Right lobe of liver (tissue), 6 donors: ENCODE results near the gene ZCCHC17. TPM values are rescaled to one million over a fixed set of nuclear protein-coding genes. Genes with fewer than 3 reads are reported as not detected.

Experiments used
- ATAC-seq, 4 donors: fragments of 200-7000 bp; cut with Tn5 transposase; one replicate each; pipeline ENCODE4 v1.9.1; 2020; ENCODE audit warnings: mild to moderate bottlenecking in 4 of 4, moderate library complexity in 4 of 4
- DNase-seq, 3 donors: peaks; one replicate each; pipeline ENCODE4 v3.0.0-alpha.2; 2020
- H3K27ac ChIP-seq, 3 donors: fragments of 200-600 bp; one replicate each; pipeline ENCODE4 v1.8.0; 2022
- H3K27me3 ChIP-seq, 2 donors: fragments of 200-600 bp; one replicate each; pipeline ENCODE4 v1.8.0; 2022
- H3K36me3 ChIP-seq, 4 donors: fragments of 200-600 bp; sonication (generic) in 1 of 4; one replicate each; pipeline versions ENCODE4 v1.5.1 to v1.8.0; 2017 to 2022; ENCODE audit warnings: control low read depth in 1 of 4
- H3K4me1 ChIP-seq, 4 donors: fragments of 200-600 bp; sonication (generic) in 1 of 4; one replicate each; pipeline versions ENCODE4 v1.5.1 to v1.8.0; 2017 to 2022; ENCODE audit warnings: control low read depth in 1 of 4
- H3K4me3 ChIP-seq, 3 donors: fragments of 200-600 bp; one replicate each; pipeline ENCODE4 v1.8.0; 2022
- H3K9me3 ChIP-seq, 4 donors: fragments of 200-600 bp; sonication (generic) in 1 of 4; one replicate each; pipeline versions ENCODE4 v1.5.1 to v1.8.0; 2017 to 2022; ENCODE audit warnings: control low read depth in 1 of 4
- POLR2A ChIP-seq: fragments of 450-650 bp; IDR thresholded peaks from one replicate; pipeline ENCODE4 v1.6.1; 2017; ENCODE audit warnings: antibody characterized with exemption, mild to moderate bottlenecking
- WGBS: methylation state at CpG from one replicate; pipeline ENCODE4 v1.1.6; 2018; ENCODE audit warnings: low coverage, low lambda C conversion rate; ENCODE audit not compliant: insufficient coverage; ENCODE audit errors: missing lambda C conversion rate; 5-methylcytosine and 5-hydroxymethylcytosine counted together
- intact Hi-C, 2 donors: fragments of 100-400 bp; cut with DNase I; formaldehyde crosslinking; loops; one replicate each; pipeline versions ENCODE4 v1.11.2 to v1.14.1; 2022
- total RNA-seq, 6 experiments: library from RNA; depleted of rRNA in 2 of 6; stranded (reverse); fragments of >200 nt in 2 of 6; fragmentation: NEBNext Ultra II Directional in 3 of 6; extraction: Animal tissue kit (Norgen Biotek cat#: 25700) in 3 of 6; gene quantifications; one replicate each; pipeline versions ENCODE4 v1.1.0 to v1.2.4, GENCODE V29; 2016 to 2023
- TF ChIP-seq, protein P1 (sequence below), 4 donors: fragments of 200-600 bp in 3 of 4; fragments of 450-650 bp in 1 of 4; IDR thresholded peaks; one replicate each; pipeline versions ENCODE4 v1.5.1 to v1.8.0; 2016 to 2022; ENCODE audit warnings: antibody characterized with exemption in 4 of 4, mild to moderate bottlenecking in 2 of 4
- donor health status: DM: no; HTN: yes; CAD: no.
- donor health status: DM: no; HTN: no; CAD: no.
- donor health status: DM: no; HTN: no; CAD: no.
- donor health status: DM: no; HTN: yes; CAD: no.
- donor health status: DM: no; HTN: yes; CAD: no.

Gene ZCCHC17
- total RNA-seq, 6 experiments from 2014 or later: 6.3 to 9.9 (median 7.3) TPM

DNA sequence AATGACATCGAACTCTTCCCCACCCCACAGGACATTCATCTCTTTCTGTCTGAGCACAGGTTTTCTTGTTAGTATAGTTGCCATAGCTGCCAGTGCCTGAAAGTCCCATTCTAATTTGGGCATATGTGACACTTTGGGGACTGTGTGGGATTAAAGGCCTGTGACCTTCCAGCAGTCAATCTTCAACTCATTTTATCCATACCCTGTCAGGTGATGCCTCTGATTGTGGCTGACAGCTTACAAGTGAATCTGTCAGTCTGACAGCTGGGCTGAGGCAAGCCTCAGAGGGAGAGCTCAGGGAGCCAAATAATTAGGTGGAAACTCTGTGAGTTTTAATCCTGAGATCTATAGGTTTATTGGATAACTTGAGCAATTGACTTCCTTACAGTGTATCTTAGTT is 29.6 kb downstream of the ZCCHC17 start:
- DNase-seq (no peak), ATAC-seq (no peak)
- no peaks in the 10 kb centered on the region for H3K36me3 ChIP-seq
- WGBS: 78% methylated on average over 1 of the region's 1 CpG
- H3K27ac ChIP-seq: no peak overlapping the region
- TF ChIP-seq POLR2A: no peak
- TF ChIP-seq, protein P1, sequence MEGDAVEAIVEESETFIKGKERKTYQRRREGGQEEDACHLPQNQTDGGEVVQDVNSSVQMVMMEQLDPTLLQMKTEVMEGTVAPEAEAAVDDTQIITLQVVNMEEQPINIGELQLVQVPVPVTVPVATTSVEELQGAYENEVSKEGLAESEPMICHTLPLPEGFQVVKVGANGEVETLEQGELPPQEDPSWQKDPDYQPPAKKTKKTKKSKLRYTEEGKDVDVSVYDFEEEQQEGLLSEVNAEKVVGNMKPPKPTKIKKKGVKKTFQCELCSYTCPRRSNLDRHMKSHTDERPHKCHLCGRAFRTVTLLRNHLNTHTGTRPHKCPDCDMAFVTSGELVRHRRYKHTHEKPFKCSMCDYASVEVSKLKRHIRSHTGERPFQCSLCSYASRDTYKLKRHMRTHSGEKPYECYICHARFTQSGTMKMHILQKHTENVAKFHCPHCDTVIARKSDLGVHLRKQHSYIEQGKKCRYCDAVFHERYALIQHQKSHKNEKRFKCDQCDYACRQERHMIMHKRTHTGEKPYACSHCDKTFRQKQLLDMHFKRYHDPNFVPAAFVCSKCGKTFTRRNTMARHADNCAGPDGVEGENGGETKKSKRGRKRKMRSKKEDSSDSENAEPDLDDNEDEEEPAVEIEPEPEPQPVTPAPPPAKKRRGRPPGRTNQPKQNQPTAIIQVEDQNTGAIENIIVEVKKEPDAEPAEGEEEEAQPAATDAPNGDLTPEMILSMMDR (IDR thresholded peaks at IDR 0.05): no peak
- H3K4me1 ChIP-seq: no peaks in the 10 kb centered on the region
- no peak overlapping the region for H3K4me3 ChIP-seq
- no peaks in the 10 kb centered on the region for H3K27me3 ChIP-seq
- intact Hi-C loops: no loop called here
- no peaks in the 10 kb centered on the region for H3K9me3 ChIP-seq

DNA sequence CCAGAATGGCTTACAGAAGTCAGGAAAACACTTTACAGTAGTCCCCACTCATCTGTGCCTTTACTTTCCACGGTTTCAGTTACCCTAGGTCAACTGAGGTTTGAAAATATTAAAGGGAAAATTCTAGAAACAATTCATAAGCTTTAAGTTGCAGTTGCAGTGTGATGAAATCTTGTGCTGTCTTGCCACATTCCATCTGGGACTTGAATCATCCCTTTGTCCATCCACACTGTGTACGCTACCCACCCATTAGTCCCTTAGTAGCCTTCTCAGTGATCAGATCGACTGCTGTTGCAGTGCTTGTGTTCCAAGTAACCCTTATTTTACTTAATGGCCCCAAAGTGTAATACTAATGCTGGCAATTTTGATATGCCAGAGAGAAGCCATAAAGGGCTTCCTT is 30.5 kb downstream of the ZCCHC17 start:
- no peak overlapping the region for H3K27ac ChIP-seq
- DNase-seq (no peak), ATAC-seq (no peak)
- H3K27me3 ChIP-seq: no peaks in the 10 kb centered on the region
- TF ChIP-seq, protein P1 (IDR thresholded peaks at IDR 0.05): no peak
- TF ChIP-seq POLR2A: no peak
- H3K9me3 ChIP-seq: no peaks in the 10 kb centered on the region
- WGBS: 73% methylated on average over 2 of the region's 3 CpGs
- no peak overlapping the region for H3K4me3 ChIP-seq
- H3K36me3 ChIP-seq: no peaks in the 10 kb centered on the region
- intact Hi-C loops: no loop called here
- no peaks in the 10 kb centered on the region for H3K4me1 ChIP-seq

DNA sequence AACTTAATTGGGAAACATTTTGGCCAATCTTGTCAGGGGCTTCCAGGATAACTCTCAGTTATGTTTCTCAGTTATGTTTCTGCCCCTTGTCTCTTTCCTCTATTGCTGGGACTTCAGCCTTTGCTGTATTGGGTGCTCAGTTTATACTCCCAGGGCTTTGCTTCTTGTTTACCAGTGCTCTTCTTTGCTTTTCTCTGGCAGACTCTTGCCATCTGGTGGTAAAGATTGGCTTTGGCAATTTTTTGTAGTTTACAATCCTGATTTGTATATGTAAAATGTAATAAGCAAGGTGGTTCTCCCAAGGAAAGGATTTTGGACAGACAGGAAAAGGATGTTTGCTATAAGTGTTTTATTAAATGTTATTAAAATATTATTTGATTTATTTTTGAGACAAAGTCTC is 38.2 kb downstream of the ZCCHC17 start:
- no peak overlapping the region for H3K4me3 ChIP-seq
- no peaks in the 10 kb centered on the region for H3K36me3 ChIP-seq
- no peak for DNase-seq
- no peak overlapping the region for H3K27ac ChIP-seq
- no peaks in the 10 kb centered on the region for H3K27me3 ChIP-seq
- H3K9me3 ChIP-seq: no peaks in the 10 kb centered on the region
- peak; percentile 59 to 82 (median 78) for ATAC-seq
- intact Hi-C loops: loop anchor here (10.0 kb wide), 1 partner anchor 150 kb away; no protein-coding TSS in a partner anchor
- no peaks in the 10 kb centered on the region for H3K4me1 ChIP-seq
- TF ChIP-seq POLR2A: no peak
- TF ChIP-seq, protein P1 (IDR thresholded peaks at IDR 0.05): peak; percentile 45 to 57 (median 52)

DNA sequence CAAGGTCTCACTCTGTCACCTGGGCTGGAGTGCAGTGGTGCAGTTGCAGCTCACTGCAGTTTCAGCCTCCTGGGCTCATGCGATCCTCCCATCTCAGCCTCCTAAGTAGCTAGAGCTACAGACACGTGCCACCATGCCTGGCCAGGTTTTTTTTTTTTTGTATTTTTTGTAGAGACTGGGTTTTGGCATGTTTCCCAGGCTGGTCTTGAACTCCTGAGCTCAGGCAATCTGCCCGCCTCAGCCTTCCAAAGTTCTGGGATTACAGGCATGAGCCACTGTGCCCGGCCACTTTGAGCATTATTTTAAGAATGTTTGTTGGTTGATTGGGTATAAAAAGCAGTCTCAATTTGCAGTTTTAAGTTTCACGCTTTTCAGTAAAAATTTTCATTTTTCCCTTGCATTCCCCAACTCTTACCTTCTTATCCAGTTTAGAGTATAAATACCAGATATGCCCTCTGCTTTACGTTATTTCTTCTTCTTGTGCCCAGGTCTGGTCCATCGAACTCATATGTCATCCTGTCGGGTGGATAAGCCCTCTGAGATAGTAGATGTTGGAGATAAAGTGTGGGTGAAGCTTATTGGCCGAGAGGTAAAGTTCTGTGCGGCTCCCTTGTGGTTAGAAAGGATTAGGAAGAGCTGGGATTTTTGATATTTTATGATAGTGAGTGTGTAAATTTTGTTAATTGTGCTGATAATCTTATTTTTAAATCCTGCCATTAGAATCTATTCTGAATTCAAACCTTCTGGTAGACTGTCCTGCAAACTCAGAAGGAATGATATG is 40.0 kb downstream of the ZCCHC17 start:
- intact Hi-C loops: loop anchor here (10.0 kb wide), 1 partner anchor 152 kb away; no protein-coding TSS in a partner anchor

More for the DNA sequence above, 40.0 kb downstream of the ZCCHC17 start:
- TF ChIP-seq, protein P1 (IDR thresholded peaks at IDR 0.05): no peak
- no peak for TF ChIP-seq POLR2A
- Histone ChIP-seq H3K27me3 (no peaks in the 10 kb centered on the region), H3K27ac (no peak overlapping the region), H3K36me3 (no peaks in the 10 kb centered on the region), H3K9me3 (no peaks in the 10 kb centered on the region), H3K4me1 (no peaks in the 10 kb centered on the region), H3K4me3 (no peak overlapping the region)
- WGBS: 80% methylated on average over 10 of the region's 10 CpGs
- peak; percentile 40 to 61 (median 44) for ATAC-seq
- DNase-seq: peak; percentile 30 to 79 (median 56)
